MM.1S (cell line): Measurements from ENCODE around the gene PEAK1.

ENCODE experiments used
- EZH2 ChIP-seq: fragments of 300-600 bp; sonication (generic); optimal IDR thresholded peaks from 2 replicates; pipeline ENCODE3; 2017; ENCODE audit warnings: low read depth, mild to moderate bottlenecking, antibody characterized with exemption, low read length, mixed read lengths
- EZH2phosphoT487 ChIP-seq: fragments of 300-600 bp; sonication (generic); IDR thresholded peaks from 2 replicates; pipeline ENCODE4 v1.6.1; 2018; ENCODE audit warnings: antibody characterized with exemption, low read length
- TF ChIP-seq, protein P1 (sequence below): fragments of 300-600 bp; sonication (generic); IDR thresholded peaks from 2 replicates; pipeline ENCODE4 v1.5.1; 2016; ENCODE audit warnings: antibody characterized with exemption, low read length, mixed read lengths

GRCh38 chr15:77075528-77075927 lies 344.4 kb downstream of the PEAK1 start:
- TF ChIP-seq, protein P1, sequence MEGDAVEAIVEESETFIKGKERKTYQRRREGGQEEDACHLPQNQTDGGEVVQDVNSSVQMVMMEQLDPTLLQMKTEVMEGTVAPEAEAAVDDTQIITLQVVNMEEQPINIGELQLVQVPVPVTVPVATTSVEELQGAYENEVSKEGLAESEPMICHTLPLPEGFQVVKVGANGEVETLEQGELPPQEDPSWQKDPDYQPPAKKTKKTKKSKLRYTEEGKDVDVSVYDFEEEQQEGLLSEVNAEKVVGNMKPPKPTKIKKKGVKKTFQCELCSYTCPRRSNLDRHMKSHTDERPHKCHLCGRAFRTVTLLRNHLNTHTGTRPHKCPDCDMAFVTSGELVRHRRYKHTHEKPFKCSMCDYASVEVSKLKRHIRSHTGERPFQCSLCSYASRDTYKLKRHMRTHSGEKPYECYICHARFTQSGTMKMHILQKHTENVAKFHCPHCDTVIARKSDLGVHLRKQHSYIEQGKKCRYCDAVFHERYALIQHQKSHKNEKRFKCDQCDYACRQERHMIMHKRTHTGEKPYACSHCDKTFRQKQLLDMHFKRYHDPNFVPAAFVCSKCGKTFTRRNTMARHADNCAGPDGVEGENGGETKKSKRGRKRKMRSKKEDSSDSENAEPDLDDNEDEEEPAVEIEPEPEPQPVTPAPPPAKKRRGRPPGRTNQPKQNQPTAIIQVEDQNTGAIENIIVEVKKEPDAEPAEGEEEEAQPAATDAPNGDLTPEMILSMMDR, result no peak
- no peak for TF ChIP-seq EZH2phosphoT487
- TF ChIP-seq EZH2, result no peak
